ENCODE results near the gene BLNK.

DNA sequence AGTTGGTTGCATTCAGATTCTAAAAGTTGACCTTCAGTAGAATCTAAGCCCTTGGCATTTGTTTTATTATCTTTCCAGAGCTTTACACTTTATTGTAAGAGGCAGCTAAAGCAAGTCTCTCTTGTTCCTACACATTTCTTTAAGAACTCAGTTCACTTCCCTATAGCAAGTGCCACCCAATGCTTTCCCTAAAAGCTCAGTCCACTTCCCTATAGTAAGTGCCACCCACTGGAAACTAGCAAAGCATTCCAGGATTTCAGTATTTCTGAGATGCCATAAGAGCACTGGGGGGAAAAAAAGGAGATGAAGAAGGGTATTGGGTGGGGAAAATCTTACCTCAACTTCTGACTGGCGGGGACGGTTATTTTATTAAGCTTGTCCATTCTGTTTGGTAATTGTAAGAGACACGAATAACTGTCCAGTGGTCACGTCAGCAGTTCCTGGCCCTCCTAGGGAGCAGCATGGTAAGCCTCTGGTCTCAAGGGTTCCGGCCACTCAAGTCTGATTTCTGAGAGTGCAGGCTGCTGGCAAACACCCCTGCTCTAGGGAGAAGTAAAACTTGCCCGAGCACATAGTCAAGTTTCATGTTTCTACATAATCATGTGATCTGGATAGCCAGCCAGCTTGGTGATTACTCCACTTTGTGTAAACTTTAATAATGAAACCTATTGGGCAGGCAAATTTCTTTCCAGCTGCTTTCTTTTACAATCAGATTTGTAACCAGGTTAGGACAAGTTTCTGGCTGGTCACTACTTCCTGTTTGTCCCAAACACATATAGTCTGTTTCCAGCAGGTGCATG is at the start of gene BLNK:
- TF ChIP-seq EZH2 (IDR thresholded peaks at IDR 0.05; ENCODE audit: insufficient read depth, poor library complexity, severe bottlenecking) = no peak
- no peak for TF ChIP-seq EZH2phosphoT487 (IDR thresholded peaks at IDR 0.05; ENCODE audit: insufficient read depth, low read depth)

Data from GM23248 (cell line).